Left ventricle myocardium inferior (tissue), 1 donor: ENCODE data around the gene SHISAL1. TPM values are rescaled to one million over a fixed set of nuclear protein-coding genes. Genes with fewer than 3 reads are reported as not detected.

Experiments
- DNase-seq: peaks from one replicate; pipeline ENCODE4 v3.0.0-alpha.2; 2020
- H3K27ac ChIP-seq: fragments of 200-600 bp; replicated peaks from 2 replicates; pipeline ENCODE4 v1.8.0; 2021
- H3K27me3 ChIP-seq: fragments of 200-600 bp; 2 replicates; pipeline ENCODE4 v1.8.0; 2021; ENCODE audit warnings: low read depth
- H3K36me3 ChIP-seq: fragments of 200-600 bp; 2 replicates; pipeline ENCODE4 v1.8.0; 2021
- H3K4me1 ChIP-seq: fragments of 200-600 bp; 2 replicates; pipeline ENCODE4 v1.8.0; 2021
- H3K4me3 ChIP-seq: fragments of 200-600 bp; 2 replicates; pipeline ENCODE4 v1.8.0; 2021; ENCODE audit warnings: mild to moderate bottlenecking, moderate library complexity
- H3K9me3 ChIP-seq: fragments of 200-600 bp; replicated peaks from 2 replicates; pipeline ENCODE4 v1.8.0; 2021
- CTCF ChIP-seq: fragments of 200-600 bp; IDR thresholded peaks from 2 replicates; pipeline ENCODE4 v1.8.0; 2021; ENCODE audit warnings: antibody characterized with exemption, mild to moderate bottlenecking, borderline replicate concordance
- intact Hi-C: fragments of 100-400 bp; cut with micrococcal nuclease; formaldehyde crosslinking; loops from one replicate; pipeline ENCODE4 v1.11.0; 2022
- total RNA-seq: library from RNA; stranded (reverse); fragmentation: NEBNext Ultra II Directional; extraction: Animal tissue kit (Norgen Biotek cat#: 25700); gene quantifications from one replicate; pipeline ENCODE4 v1.2.1, GENCODE V29; 2021
- donor health status: DM: no; HTN: yes; CAD: no; lungs with severe emphysema.

The SHISAL1 gene
- total RNA-seq, 1 donor from 2014 or later = 1.3 TPM

- intact Hi-C loops = no loop called here
- DNase-seq = no peak
- H3K36me3 ChIP-seq = no peaks in the 10 kb centered on the region
- no peak overlapping the region for H3K27ac ChIP-seq
- H3K4me3 ChIP-seq = no peak overlapping the region
- H3K9me3 ChIP-seq = no peaks in the 10 kb centered on the region
- H3K4me1 ChIP-seq = no peaks in the 10 kb centered on the region
- no peak for TF ChIP-seq CTCF
- peaks cover 5% of the 10 kb centered on the region for H3K27me3 ChIP-seq
Observed at GRCh38 chr22:44314425-44315067, 1.8 kb upstream of the SHISAL1 start.

GRCh38 chr22:44313385-44314006, 745 bp upstream of the SHISAL1 start:
- peaks cover 5% of the 10 kb centered on the region for H3K27me3 ChIP-seq
- no peak overlapping the region for H3K27ac ChIP-seq
- no peaks in the 10 kb centered on the region for H3K9me3 ChIP-seq
- peaks cover under 1% of the 10 kb centered on the region for H3K4me1 ChIP-seq
- no peak overlapping the region for H3K4me3 ChIP-seq
- TF ChIP-seq CTCF = no peak
- no peaks in the 10 kb centered on the region for H3K36me3 ChIP-seq
- intact Hi-C loops = no loop called here
- DNase-seq = no peak

GRCh38 chr22:44311855-44312170, 938 bp downstream of the SHISAL1 start:
- H3K4me3 ChIP-seq = no peak overlapping the region
- DNase-seq = no peak
- peaks cover 5% of the 10 kb centered on the region for H3K27me3 ChIP-seq
- peaks cover 18% of the 10 kb centered on the region for H3K4me1 ChIP-seq
- no peak overlapping the region for H3K27ac ChIP-seq
- intact Hi-C loops = no loop called here
- no peaks in the 10 kb centered on the region for H3K9me3 ChIP-seq
- no peak for TF ChIP-seq CTCF
- H3K36me3 ChIP-seq = no peaks in the 10 kb centered on the region

GRCh38 chr22:44311104-44311854, 1.5 kb downstream of the SHISAL1 start:
- no peak for TF ChIP-seq CTCF
- DNase-seq = no peak
- H3K4me3 ChIP-seq = no peak overlapping the region
- intact Hi-C loops = no loop called here
- peaks cover 5% of the 10 kb centered on the region for H3K27me3 ChIP-seq
- no peaks in the 10 kb centered on the region for H3K36me3 ChIP-seq
- no peak overlapping the region for H3K27ac ChIP-seq
- H3K4me1 ChIP-seq = peaks cover 18% of the 10 kb centered on the region
- H3K9me3 ChIP-seq = no peaks in the 10 kb centered on the region

GRCh38 chr22:44309647-44310046, 3.1 kb downstream of the SHISAL1 start:
- Histone ChIP-seq H3K27ac (no peak overlapping the region), H3K27me3 (peaks cover 3% of the 10 kb centered on the region), H3K9me3 (no peaks in the 10 kb centered on the region), H3K4me3 (no peak overlapping the region), H3K36me3 (no peaks in the 10 kb centered on the region), H3K4me1 (peaks cover 18% of the 10 kb centered on the region)
- TF ChIP-seq CTCF = no peak
- no peak for DNase-seq
- intact Hi-C loops = no loop called here
